ENCODE measurements around the gene UBE2D3.
"Not testable (repeated sequence)": the region's sequence is repeated elsewhere in the genome, so short reads cannot be mapped to it uniquely, and the experiment has no call there.

UBE2D3 gene

GRCh38 chr4:102826890-102827673 is at the start of gene UBE2D3:
Gene UBE2D3, minus strand, starts transcription at chr4:102827551. Its CDS starts 1,043 bp downstream, at chr4:102826508.
- peak; percentile 91 for DNase-seq (ENCODE audit: low read depth)

DNA sequence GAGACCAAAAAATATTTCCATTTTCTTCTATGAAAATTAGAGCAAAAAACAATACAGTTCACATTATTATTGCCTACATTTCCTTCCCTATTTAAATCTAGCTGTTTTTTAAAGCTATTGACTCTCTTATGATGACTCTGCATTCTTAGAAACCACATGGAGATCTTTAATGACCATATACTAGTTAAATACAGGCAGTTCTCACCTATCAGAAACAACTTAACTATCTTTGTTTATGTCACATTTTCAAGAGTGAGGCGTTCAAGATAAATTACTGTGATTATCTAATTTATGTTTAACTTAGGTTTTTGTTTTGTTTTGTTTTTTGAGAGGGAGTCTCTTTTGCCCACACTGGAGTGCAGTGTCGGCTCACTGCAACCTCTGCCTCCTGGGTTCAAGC is 44.4 kb upstream of the UBE2D3 start:
- DNase-seq (ENCODE audit: low read depth) = no peak

DNA sequence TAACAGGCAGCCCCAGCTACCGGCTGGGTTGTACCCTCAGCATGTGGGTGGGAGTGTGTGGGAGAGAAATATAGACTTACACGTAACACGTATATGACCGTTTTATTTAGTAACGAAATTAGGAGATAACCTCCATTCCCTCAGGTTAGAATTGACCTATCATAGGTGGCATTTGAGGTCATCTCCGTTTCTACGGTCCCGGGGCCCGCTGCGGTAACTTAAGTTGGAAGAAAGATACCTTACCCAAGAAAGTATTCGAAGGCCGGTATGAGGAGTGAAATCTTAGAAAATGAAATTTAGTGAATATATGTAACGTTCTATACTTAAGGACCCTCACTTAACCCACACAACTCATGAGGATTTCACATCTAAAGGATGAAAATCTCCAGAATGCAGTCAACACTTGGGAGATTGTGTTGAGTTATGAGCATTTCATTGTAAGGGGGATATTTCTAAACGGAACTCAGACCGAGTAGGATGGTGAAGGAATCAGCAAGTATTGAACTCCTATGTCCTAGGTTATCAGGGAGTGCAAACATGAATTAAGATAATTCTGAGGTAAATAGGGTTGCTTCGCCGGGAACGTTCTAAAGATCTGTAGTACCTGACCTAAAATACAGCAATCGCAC is 42.3 kb upstream of the UBE2D3 start:
- DNase-seq (ENCODE audit: low read depth) = no peak

DNA sequence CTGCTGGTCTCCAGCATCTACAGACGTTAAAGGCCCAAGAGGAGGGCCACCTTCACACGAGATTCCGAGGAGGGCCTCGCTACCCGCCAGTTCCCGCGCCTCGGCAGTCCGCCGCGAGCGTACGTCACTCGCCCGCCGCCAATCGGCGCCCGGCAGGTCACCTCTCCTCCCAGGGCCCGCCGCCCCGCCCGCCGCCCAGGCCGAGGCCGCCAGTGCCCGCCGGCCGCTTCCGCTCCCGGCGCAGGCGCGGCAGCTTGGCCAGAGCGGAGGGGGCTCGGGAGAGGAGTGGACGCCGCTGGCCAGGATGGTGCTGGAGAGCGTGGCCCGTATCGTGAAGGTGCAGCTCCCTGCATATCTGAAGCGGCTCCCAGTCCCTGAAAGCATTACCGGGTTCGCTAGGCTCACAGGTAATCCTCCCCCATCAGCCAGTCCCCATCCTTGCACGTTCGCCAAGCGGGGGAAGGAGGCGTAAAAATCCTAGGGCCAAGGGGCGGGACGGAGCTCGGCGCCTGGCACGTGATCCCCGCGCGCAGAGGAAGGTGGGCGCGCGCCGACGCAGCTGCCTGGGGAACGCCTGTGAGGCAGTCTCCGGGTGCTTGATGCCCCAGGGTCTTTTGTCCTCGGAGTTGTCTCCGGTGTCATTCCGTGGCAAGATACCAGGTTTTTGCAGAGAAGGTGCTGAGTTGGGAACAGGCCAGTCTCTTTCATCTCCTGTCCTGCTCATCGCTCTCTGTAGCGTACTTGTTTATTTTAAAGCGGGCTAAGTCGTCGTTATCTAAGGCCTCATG is 41.6 kb upstream of the UBE2D3 start, which contains the start of gene CISD2:
Gene CISD2, plus strand, starts transcription at position 212 of the 788 bp plus-strand sequence. Its CDS starts 93 bp downstream, at position 305.
- DNase-seq (ENCODE audit: low read depth) = peak; percentile 83

GRCh38 chr4:102868153-102868780 is 40.9 kb upstream of the UBE2D3 start:
- peak; percentile 4 for DNase-seq (ENCODE audit: low read depth)

- no peak for DNase-seq (ENCODE audit: low read depth)
Measured at GRCh38 chr4:102867278-102868152, 40.2 kb upstream of the UBE2D3 start.

GRCh38 chr4:102865327-102865726 is 38.0 kb upstream of the UBE2D3 start:
- DNase-seq (ENCODE audit: low read depth) = not testable (repeated sequence)

DNA sequence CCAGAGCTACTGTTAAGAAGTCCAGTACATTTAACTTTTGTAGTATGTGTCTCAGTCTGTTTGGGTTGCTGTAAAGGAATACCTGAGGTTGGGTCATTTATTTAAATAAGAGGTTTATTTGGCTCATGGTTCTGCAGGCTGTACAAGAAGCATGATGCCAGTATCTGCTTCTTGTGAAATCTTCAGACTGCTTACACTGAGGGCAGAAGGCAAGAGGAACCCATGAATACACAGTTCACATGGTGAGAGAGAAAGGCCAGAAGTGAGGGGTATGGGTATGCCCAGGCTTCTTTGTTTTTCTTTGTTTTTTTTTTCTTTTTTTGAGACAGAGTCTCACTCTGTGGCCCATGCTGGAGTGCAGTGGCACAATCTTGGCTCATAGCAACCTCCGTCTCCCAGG is 35.4 kb upstream of the UBE2D3 start:
- no peak for DNase-seq (ENCODE audit: low read depth)

DNA sequence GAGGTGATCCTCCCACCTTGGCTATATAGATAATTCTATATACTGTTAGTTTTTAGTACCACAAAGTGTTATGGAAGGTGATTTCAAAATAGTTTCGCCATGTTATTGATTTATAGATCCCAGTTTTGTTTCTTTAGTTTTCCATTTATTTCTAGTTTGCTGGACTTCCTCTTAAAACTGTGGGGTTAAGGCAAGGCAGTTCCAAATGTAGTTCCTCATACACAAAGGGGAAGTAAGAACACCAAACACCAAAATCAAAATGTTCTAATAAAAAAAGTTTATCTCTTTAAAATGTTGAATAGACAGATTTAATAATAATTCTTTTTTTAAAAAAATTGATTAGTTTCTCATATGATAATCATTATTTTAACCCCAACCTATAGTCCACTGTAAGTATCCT is 34.7 kb upstream of the UBE2D3 start:
- no peak for DNase-seq (ENCODE audit: low read depth)

DNA sequence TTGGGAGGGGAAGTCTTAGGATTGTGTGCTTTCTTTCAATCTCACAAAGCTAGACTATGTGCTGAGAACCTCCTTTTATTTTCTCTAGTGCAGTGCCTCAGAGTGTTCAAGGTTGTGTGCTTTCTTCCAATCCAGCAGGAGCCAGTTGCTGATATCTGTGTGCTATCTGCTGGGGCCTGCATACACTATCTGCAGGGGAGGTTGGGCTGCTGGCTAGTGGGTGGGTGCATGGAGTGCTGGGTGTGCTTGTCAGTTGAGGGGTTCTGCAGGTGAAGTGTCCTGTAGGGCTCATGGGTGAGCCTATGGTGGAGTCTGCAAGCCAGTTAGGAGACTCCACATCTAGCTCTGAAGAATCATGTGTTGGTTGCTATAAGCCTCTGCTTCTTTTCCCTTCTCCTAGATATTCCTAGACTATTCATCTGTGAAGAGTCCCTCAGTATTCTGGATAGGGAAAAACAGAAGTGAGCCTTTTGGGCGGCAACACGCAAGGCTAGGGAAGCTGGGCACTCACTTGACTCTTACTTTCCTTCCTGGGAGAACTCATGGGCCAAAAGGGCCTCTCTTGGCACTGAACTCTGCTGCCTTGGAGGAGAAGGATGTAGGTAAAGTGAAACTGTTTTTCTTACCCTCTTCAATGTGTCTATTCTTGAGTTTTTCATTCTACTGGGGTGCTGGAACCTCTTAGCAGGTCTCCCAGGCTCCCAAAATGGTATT is 33.4 kb upstream of the UBE2D3 start:
- DNase-seq (ENCODE audit: low read depth) = no peak

DNA sequence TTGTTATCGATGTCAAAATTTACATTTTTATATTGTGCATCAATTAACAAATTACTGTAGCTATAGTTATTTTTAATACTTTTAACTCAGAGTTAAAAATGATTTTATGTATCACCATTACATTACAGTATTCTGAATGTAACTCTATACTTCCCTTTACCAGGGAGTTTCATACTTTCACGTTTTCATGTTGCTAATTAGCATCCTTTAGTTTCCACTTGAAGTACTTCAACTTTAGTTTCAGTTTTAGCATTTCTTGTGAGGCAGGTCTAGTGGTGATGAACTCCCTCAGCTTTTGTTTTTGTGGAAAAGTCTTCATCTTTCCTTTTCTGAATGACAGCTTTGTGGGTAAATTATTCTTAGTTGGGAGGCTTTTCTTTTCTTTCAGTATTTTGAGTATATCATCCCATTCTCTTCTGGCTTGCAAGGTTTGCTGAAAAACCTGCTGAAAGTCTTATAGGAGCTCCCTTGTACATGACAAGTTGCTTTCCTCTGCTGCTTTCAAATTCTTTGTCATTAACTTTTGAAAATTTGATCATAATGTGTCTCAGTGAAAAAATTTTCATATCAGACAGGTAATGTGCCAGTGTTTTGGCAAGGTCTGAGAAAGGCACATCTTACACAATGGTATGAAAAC is 31.6 kb upstream of the UBE2D3 start:
- no peak for DNase-seq (ENCODE audit: low read depth)

DNA sequence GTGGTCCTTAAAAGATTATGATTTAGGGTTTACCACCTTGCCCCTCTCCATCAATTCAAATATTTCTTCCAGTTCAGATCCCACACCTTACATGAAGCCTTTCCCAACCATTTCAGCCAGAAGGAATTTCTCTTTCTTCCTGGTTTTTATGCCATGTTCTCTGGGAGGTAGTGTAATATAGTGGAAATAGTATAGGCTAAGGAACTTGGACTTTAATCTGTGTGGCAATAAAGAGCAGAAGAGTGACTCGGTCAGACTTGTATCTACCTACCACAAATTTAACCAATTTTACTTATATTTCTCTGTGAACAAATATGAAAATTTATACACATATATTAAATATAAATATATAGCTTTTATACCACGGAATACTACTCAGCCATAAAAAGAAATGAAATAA is 23.0 kb upstream of the UBE2D3 start:
- DNase-seq (ENCODE audit: low read depth) = no peak

GRCh38 chr4:102849579-102850104 is 22.3 kb upstream of the UBE2D3 start:
- DNase-seq (ENCODE audit: low read depth) = no peak

DNA sequence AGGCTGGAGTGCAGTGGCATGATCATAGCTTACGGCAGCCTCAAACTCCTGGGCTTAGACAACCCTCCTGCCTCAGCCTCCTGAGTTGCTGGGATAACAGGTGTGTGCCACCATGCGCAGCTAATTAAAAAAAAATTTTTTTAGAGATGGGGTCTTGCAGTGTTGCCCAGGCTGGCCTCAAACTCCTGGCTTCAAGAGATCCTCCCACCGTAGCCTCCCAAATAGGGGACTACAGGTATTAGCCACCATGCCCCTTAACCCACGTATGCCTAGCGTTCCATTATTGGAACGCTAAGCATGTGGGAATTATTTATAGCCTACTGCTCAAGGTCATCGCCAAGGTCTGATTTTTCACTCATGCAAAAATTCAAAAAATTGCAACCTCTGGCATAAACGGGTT is 20.3 kb upstream of the UBE2D3 start:
- no peak for DNase-seq (ENCODE audit: low read depth)

DNA sequence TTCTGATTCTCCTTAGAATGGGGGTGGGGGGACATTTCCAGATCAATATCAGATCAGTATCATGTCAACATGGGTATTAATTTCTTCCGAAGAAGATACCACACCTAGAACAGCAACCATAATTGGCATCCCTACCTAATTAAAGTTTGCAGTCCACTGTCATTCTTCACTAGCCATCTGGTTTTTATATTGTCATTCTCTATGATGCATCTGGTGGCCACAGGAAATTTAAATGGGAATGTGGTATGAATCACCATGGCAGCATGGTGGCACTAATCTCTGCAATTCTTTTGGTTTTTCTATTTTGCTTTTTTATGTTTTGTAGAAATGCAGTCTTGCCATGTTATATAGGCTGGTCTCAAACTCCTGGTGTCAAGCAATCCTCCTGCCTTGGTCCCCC is 16.6 kb upstream of the UBE2D3 start:
- no peak for DNase-seq (ENCODE audit: low read depth)

DNA sequence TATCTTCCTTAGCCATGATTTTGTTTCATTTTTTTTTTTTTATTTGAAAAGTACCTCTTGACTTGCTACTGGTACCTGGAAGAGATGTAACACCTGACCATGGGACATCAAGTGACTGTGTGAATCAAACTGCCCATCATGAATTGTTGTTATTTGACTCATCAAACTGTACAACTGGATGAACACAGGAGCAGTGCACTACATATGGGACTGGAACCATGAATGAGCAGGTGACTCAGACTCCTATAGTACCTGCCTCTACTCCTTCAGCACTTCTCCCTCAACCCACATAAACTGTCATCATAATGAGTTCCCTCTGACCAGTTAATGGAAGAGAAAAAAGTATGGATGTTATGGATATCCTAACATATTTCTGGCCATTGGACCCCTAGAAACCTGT is 15.9 kb upstream of the UBE2D3 start:
- no peak for DNase-seq (ENCODE audit: low read depth)

- no peak for DNase-seq (ENCODE audit: low read depth)
Measured at GRCh38 chr4:102842367-102842766, 15.0 kb upstream of the UBE2D3 start.

- DNase-seq (ENCODE audit: low read depth) = no peak
Measured at GRCh38 chr4:102836596-102836995, 9.2 kb upstream of the UBE2D3 start.

DNA sequence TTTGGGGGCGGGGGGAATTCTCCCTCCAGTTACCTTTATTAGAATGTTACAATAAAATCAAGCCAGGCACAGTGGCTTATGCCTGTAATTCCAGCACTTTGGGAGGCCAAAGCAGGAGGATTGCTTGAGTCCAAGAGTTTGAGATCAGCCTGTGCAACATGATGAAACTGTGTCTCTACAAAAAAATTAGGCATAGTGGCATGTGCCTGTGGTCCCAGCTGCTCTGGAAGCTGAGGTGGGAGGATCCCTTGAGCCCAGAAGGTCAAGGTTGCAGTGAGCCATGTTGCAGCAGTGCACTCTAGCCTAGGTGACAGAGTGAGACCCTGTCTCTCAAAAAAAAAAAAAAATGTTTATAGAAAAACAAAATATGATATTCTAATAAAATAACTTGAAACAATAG is 5.3 kb upstream of the UBE2D3 start:
- DNase-seq (ENCODE audit: low read depth) = no peak

GRCh38 chr4:102832105-102832504 is 4.8 kb upstream of the UBE2D3 start:
- DNase-seq (ENCODE audit: low read depth) = no peak

All from stimulated activated CD8-positive, alpha-beta memory T cell treated with anti-CD3 and anti-CD28 coated beads, Interleukin-4, amount 100 ng/mL, for 24 hours (primary cell).